ENCODE data around the gene HAAO.

DNA sequence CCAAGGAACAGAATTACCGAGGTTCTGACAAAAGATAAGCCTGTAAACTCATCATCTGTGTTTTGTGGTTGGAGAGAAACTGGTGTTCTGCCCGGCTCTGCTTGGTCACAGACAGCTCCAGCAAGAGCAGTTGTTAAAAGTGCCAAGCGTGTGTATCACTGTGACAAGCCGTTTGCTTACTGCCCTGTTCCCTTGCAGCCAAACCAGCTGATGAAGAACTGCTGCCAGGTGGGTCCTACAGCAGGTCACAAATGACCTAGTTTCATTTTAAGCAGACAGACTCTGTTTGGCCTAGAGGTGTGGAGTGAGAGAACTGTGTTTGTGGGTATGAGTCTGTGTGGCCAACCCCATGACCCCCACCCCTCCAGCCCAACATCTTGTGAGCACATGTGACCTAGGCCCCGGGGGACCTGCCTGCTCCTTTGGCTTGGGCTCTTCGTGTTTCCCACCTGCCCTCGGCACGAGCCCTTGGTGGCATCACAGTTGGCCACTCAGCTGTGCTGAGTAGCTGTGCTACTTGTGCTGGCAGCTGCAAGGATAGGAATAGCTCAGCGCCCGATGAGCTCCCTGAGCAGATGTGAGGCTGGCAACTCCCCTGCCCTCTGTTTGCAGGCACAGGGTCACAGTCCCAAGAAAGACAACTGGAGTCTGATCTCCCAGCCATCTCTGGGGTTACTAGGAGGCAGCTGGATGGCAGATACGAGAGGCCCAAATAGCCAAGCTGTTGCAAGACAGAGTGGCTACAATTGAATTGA is 38.2 kb downstream of the HAAO start:
- TF ChIP-seq, protein P1, sequence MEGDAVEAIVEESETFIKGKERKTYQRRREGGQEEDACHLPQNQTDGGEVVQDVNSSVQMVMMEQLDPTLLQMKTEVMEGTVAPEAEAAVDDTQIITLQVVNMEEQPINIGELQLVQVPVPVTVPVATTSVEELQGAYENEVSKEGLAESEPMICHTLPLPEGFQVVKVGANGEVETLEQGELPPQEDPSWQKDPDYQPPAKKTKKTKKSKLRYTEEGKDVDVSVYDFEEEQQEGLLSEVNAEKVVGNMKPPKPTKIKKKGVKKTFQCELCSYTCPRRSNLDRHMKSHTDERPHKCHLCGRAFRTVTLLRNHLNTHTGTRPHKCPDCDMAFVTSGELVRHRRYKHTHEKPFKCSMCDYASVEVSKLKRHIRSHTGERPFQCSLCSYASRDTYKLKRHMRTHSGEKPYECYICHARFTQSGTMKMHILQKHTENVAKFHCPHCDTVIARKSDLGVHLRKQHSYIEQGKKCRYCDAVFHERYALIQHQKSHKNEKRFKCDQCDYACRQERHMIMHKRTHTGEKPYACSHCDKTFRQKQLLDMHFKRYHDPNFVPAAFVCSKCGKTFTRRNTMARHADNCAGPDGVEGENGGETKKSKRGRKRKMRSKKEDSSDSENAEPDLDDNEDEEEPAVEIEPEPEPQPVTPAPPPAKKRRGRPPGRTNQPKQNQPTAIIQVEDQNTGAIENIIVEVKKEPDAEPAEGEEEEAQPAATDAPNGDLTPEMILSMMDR (IDR thresholded peaks at IDR 0.05), result no peak
- no peak for TF ChIP-seq POLR2A (IDR thresholded peaks at IDR 0.05)

All from transverse colon (tissue), 3 donors.